HL-60 (cell line): ENCODE measurements around the gene ANAPC2.

Experiments
- DNase-seq, 2 experiments: peaks; one replicate each; pipeline ENCODE4 v3.0.0-alpha.2; 2010 to 2020; ENCODE audit warnings: low read depth in 1 of 2, low spot score in 1 of 2
- H3K27ac ChIP-seq: fragments of 250-450 bp; sonication (Bioruptor Pico); replicated peaks from 2 replicates; pipeline ENCODE4 v1.5.1; 2020; ENCODE audit warnings: mild to moderate bottlenecking, moderate library complexity
- H3K27me3 ChIP-seq: fragments of 250-450 bp; sonication (Bioruptor Pico); 2 replicates; pipeline ENCODE4 v1.5.1; 2021; ENCODE audit warnings: mild to moderate bottlenecking, moderate library complexity; ENCODE audit not compliant: insufficient read depth, poor library complexity, severe bottlenecking
- H3K4me3 ChIP-seq: replicated peaks from 2 replicates; pipeline ENCODE4 v1.5.1; 2011; ENCODE audit warnings: mild to moderate bottlenecking, control low read depth, low read length; ENCODE audit not compliant: insufficient read depth
- GABPA ChIP-seq: IDR thresholded peaks from 2 replicates; pipeline ENCODE4 v1.6.1; 2012; ENCODE audit warnings: low read depth
- POLR2AphosphoS5 ChIP-seq: IDR thresholded peaks from 2 replicates; pipeline ENCODE4 v1.6.1; 2012; ENCODE audit warnings: low read depth
- SPI1 ChIP-seq: IDR thresholded peaks from 2 replicates; pipeline ENCODE4 v1.6.1; 2012; ENCODE audit warnings: low read depth, mild to moderate bottlenecking, borderline replicate concordance
- TF ChIP-seq, protein P1 (sequence below): IDR thresholded peaks from 2 replicates; pipeline ENCODE4 v1.6.1; 2012; ENCODE audit warnings: low read depth; ENCODE audit not compliant: insufficient replicate concordance
- TF ChIP-seq, protein P2 (sequence below): IDR thresholded peaks from one replicate; pipeline ENCODE4 v1.5.1; 2011; ENCODE audit warnings: low read length, control low read depth, inconsistent platforms; ENCODE audit not compliant: insufficient read depth

The ANAPC2 gene

DNA sequence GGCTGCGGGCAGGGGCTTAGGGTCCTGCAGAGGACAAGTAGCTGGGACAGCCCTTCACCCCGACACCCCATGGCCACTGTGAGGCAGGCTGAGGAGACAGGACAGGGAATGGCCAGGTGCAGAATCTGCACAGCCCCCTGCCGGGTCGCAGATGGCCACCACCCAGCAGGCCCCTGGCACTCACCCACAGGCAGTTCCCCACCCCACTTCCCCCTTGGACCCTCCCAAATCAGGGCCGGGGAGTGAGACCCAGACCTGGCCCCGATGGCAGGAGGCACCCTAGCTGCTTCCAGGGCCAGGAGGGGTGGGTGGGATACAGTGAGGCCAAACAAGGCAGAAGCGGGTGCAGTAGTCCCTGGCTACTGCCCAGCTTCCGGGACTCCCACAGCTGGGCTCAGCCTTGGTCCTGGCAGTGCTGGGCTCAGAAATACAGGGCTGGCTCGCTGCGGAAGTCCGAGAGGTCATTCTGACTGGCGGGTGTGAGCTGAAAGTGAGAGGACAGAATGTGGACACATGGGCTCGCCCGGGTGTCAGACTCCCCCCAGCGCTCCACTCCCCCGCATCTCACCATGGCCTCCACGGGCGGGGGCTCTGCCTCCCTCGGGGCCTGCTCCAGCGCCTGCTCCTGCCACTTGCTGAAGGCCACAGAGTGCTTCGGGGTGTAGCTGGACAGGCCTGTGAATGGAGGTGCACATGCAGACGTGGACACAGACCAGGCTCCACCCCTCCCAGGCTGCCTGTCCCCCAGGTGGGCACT lies 3.5 kb upstream of the ANAPC2 start:
- Histone ChIP-seq H3K4me3 (no peak overlapping the region), H3K27ac (no peak overlapping the region), H3K27me3 (no peaks in the 10 kb centered on the region)
- TF ChIP-seq SPI1 (no peak), POLR2AphosphoS5 (no peak), GABPA (no peak)
- TF ChIP-seq, protein P1, sequence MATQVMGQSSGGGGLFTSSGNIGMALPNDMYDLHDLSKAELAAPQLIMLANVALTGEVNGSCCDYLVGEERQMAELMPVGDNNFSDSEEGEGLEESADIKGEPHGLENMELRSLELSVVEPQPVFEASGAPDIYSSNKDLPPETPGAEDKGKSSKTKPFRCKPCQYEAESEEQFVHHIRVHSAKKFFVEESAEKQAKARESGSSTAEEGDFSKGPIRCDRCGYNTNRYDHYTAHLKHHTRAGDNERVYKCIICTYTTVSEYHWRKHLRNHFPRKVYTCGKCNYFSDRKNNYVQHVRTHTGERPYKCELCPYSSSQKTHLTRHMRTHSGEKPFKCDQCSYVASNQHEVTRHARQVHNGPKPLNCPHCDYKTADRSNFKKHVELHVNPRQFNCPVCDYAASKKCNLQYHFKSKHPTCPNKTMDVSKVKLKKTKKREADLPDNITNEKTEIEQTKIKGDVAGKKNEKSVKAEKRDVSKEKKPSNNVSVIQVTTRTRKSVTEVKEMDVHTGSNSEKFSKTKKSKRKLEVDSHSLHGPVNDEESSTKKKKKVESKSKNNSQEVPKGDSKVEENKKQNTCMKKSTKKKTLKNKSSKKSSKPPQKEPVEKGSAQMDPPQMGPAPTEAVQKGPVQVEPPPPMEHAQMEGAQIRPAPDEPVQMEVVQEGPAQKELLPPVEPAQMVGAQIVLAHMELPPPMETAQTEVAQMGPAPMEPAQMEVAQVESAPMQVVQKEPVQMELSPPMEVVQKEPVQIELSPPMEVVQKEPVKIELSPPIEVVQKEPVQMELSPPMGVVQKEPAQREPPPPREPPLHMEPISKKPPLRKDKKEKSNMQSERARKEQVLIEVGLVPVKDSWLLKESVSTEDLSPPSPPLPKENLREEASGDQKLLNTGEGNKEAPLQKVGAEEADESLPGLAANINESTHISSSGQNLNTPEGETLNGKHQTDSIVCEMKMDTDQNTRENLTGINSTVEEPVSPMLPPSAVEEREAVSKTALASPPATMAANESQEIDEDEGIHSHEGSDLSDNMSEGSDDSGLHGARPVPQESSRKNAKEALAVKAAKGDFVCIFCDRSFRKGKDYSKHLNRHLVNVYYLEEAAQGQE, result no peak
- TF ChIP-seq, protein P2, sequence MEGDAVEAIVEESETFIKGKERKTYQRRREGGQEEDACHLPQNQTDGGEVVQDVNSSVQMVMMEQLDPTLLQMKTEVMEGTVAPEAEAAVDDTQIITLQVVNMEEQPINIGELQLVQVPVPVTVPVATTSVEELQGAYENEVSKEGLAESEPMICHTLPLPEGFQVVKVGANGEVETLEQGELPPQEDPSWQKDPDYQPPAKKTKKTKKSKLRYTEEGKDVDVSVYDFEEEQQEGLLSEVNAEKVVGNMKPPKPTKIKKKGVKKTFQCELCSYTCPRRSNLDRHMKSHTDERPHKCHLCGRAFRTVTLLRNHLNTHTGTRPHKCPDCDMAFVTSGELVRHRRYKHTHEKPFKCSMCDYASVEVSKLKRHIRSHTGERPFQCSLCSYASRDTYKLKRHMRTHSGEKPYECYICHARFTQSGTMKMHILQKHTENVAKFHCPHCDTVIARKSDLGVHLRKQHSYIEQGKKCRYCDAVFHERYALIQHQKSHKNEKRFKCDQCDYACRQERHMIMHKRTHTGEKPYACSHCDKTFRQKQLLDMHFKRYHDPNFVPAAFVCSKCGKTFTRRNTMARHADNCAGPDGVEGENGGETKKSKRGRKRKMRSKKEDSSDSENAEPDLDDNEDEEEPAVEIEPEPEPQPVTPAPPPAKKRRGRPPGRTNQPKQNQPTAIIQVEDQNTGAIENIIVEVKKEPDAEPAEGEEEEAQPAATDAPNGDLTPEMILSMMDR, result no peak
- DNase-seq, result no peak

DNA sequence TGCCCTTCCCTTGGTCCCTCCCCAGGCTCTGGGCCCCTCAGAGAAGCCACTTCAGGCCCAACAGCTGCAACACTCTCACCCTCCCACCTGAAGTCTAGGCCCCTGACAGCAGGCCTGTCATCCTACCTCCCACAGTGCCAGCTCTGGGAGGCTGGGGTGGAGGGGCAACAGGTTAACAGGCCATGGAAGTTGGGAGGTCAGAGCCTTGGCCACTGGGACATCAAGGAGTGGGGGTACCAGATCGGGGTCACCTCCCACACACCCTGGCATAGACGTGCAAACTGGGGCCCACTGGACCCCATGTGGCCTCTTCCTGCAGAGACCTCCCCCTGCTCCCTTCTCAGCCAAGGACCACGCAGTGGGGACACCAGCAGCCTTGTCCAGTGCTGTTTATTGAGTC lies 2.9 kb upstream of the ANAPC2 start:
- no peak for TF ChIP-seq SPI1
- Histone ChIP-seq H3K27ac (no peak overlapping the region), H3K4me3 (no peak overlapping the region), H3K27me3 (no peaks in the 10 kb centered on the region)
- DNase-seq, result no peak

DNA sequence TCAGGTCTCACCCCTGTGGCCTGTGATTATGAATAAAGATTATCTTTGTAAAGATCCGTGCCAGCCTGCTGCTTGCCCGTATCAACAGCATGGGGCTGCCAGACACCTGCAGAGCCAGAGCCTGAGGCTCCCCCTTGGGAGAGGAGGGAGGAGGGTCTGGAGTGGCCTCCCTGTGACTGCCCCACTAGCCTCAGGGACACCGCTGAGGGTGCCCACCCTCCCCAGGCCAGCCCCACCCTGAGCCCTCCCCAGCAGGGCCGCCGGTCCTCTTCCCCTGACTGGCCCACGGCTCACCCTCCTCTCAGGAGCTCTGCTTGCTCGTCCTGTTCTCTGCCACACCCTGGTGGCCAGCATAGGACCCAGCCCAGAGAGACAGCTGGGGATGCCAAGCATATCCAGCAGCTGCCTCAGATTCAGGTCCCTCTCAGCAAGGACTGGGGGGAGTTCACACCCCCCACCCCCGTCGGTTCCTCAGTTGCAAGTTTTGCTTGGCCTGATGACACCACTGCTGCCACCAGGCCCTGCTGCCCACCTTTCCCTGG lies 2.0 kb upstream of the ANAPC2 start:
- Histone ChIP-seq H3K4me3 (no peak overlapping the region), H3K27me3 (no peaks in the 10 kb centered on the region), H3K27ac (peak overlapping the region; percentile 73; the same call in 1 of the 2 replicates)
- DNase-seq, result no peak
- no peak for TF ChIP-seq GABPA
- TF ChIP-seq, protein P1, result no peak
- TF ChIP-seq SPI1, result no peak
- TF ChIP-seq, protein P2, result no peak
- no peak for TF ChIP-seq POLR2AphosphoS5

DNA sequence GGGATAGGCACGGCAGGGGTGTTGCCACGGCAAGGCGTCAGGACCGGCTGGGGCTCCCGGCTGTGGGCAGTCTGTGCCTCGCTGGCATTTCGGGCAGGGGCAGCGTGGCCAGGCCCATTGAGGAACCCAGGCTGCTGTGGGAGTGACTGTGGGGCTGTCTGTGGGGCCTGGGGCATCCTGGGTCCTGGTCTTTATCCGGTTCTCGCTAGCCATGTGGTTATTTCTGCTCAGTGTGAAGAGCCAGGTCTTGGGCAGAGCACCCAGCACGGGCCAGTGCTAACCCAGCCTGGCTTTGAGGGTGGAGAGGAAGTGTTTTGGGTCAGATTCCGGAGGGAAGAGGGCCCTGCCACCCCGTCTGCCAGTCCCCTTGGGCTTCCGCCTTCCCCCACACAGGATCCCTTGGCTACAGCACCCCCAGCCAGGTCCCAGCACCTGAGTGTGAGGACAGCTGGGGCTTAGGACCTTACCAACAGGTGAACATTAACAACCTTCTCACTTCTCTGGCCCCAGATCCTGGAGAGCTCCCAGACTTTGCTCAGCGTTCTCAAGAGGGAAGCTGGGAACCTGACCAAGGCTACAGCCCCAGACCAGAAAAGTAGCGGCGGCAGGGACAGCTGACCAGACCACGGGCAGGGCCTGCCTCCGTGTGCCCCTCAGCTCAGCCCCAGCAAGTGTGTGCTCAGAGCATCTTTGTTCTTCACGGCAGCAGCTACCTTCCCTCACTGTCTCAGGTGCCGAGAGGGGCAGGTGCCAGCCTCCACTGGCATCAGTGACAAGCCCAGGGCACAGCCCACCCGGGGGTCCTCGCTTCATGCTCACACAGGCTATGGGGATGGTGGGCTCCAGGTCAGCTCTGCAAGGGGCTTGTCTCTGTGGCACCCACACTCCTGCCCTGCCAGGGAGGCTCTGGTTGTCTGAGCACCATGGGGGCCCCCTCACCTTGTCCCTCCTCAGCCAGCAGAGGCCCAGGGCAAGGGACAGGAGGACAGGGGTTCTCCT lies 1.2 kb upstream of the ANAPC2 start:
- no peak for DNase-seq
- peak overlapping the region; percentile 99 for H3K4me3 ChIP-seq
- no peaks in the 10 kb centered on the region for H3K27me3 ChIP-seq
- TF ChIP-seq GABPA (no peak), SPI1 (no peak; the same call in 1 of the 2 replicates), POLR2AphosphoS5 (no peak)
- TF ChIP-seq, protein P1, result no peak
- TF ChIP-seq, protein P2, result no peak
- H3K27ac ChIP-seq, result peak overlapping the region; percentile 73
